H1 (cell line): ENCODE data around the gene PDZRN4. TPM values are rescaled to one million over a fixed set of nuclear protein-coding genes. Genes with fewer than 3 reads are reported as not detected.

Experiments used
- CTCF ChIA-PET: fragments of 300-600 bp; sonication (Branson Sonifier 250); formaldehyde crosslinking; loops from one replicate; lab custom pipeline; 2021; ENCODE audit not compliant: partially characterized antibody; lab: Charles Lee
- POLR2A ChIA-PET: fragments of 300-600 bp; sonication (Branson Sonifier 250); formaldehyde crosslinking; loops from one replicate; lab custom pipeline; 2021; ENCODE audit warnings: inconsistent platforms; ENCODE audit not compliant: partially characterized antibody; lab: Charles Lee
- DNase-seq, 2 experiments: peaks; one replicate each; pipeline versions ENCODE4 v3.0.0 to v3.0.0-alpha.2; 2010 to 2022; ENCODE audit warnings: low spot score in 2 of 2, low read depth in 1 of 2, mixed read lengths in 1 of 2
- FAIRE-seq: peaks from 2 replicates; lab custom pipeline; 2011; peaks lifted over from hg19 to GRCh38; lab: Jason Lieb, UNC
- H2AFZ ChIP-seq: 2 replicates; pipeline ENCODE4 v1.8.1; 2012; ENCODE audit warnings: low read length, inconsistent platforms
- H2AK5ac ChIP-seq: 2 replicates; pipeline ENCODE4 v1.6.1; 2013; ENCODE audit warnings: low read depth, low read length
- H2BK120ac ChIP-seq: replicated peaks from 2 replicates; pipeline ENCODE3; 2013; ENCODE audit warnings: low read depth, low read length, inconsistent platforms
- H2BK12ac ChIP-seq: 2 replicates; pipeline ENCODE4 v1.6.1; 2013; ENCODE audit warnings: low read depth, low read length
- H2BK15ac ChIP-seq: 2 replicates; pipeline ENCODE4 v1.6.1; 2013; ENCODE audit warnings: low read length
- H2BK20ac ChIP-seq: 2 replicates; pipeline ENCODE4 v1.6.1; 2013; ENCODE audit warnings: low read length
- H2BK5ac ChIP-seq: 2 replicates; pipeline ENCODE4 v1.6.1; 2013; ENCODE audit warnings: low read depth, low read length
- H3K14ac ChIP-seq: 2 replicates; pipeline ENCODE4 v1.6.1; 2013; ENCODE audit warnings: inconsistent platforms; ENCODE audit not compliant: insufficient read length
- H3K18ac ChIP-seq: 2 replicates; pipeline ENCODE4 v1.6.1; 2013; ENCODE audit warnings: low read length; ENCODE audit errors: extremely low read depth
- H3K23ac ChIP-seq: 2 replicates; pipeline ENCODE4 v1.6.1; 2013; ENCODE audit warnings: inconsistent platforms; ENCODE audit not compliant: insufficient read length
- H3K23me2 ChIP-seq: 2 replicates; pipeline ENCODE4 v1.6.1; 2013; ENCODE audit warnings: low read depth, low read length
- H3K27ac ChIP-seq: 2 replicates; pipeline ENCODE4 v1.6.1; 2011; ENCODE audit warnings: low read depth, low read length, inconsistent platforms
- H3K27me3 ChIP-seq, 4 experiments: replicated peaks in 1 of 4; 1 replicate in 1 of 4; 2 replicates in 3 of 4; pipeline versions ENCODE4 v1.6.1 to v1.8.1; 2011 to 2013; ENCODE audit warnings: low read length in 3 of 4, mild to moderate bottlenecking in 3 of 4, inconsistent platforms in 2 of 4, mixed read lengths in 2 of 4, moderate library complexity in 1 of 4; ENCODE audit not compliant: control insufficient read depth in 3 of 4, insufficient read depth in 3 of 4; ENCODE audit errors: extremely low read depth in 1 of 4
- H3K36me3 ChIP-seq, 4 experiments: 2 replicates each; pipeline versions ENCODE4 v1.6.1 to v1.8.1; 2011 to 2013; ENCODE audit warnings: mild to moderate bottlenecking in 4 of 4, low read length in 3 of 4, moderate library complexity in 2 of 4, control low read depth in 1 of 4, inconsistent platforms in 1 of 4; ENCODE audit not compliant: insufficient read depth in 4 of 4, control insufficient read depth in 2 of 4
- H3K4ac ChIP-seq: replicated peaks from 2 replicates; pipeline ENCODE3; 2013; ENCODE audit warnings: low read length, low read depth, mixed read lengths, inconsistent platforms; ENCODE audit not compliant: insufficient read length
- H3K4me1 ChIP-seq, 4 experiments: replicated peaks in 1 of 4; 1 replicate in 1 of 4; 2 replicates in 3 of 4; pipeline versions ENCODE4 v1.6.1 to v1.8.1; 2011 to 2013; ENCODE audit warnings: low read length in 3 of 4, inconsistent platforms in 2 of 4, mixed read lengths in 1 of 4; ENCODE audit not compliant: insufficient read depth in 4 of 4, control insufficient read depth in 3 of 4
- H3K4me2 ChIP-seq, 2 experiments: 2 replicates each; pipeline versions ENCODE4 v1.6.1 to v1.8.1; 2011 to 2013; ENCODE audit warnings: low read depth in 2 of 2, low read length in 2 of 2, control low read depth in 1 of 2, inconsistent platforms in 1 of 2, mild to moderate bottlenecking in 1 of 2; ENCODE audit not compliant: insufficient read depth in 1 of 2
- H3K4me3 ChIP-seq, 4 experiments: fragments of 200-600, 300-600 bp in 1 of 4; sonication (generic), shearing (Covaris generic), sonication (Bioruptor Twin) in 1 of 4; 2 replicates each; pipeline versions ENCODE4 v1.5.1 to v1.8.1; 2011 to 2016; ENCODE audit warnings: low read length in 4 of 4, low read depth in 3 of 4, control low read depth in 2 of 4, inconsistent platforms in 2 of 4, mild to moderate bottlenecking in 2 of 4, mixed read lengths in 1 of 4, moderate library complexity in 1 of 4; ENCODE audit not compliant: insufficient read depth in 2 of 4; ENCODE audit errors: extremely low read depth in 1 of 4
- H3K56ac ChIP-seq: replicated peaks from 2 replicates; pipeline ENCODE3; 2013; ENCODE audit warnings: low read depth, mild to moderate bottlenecking, mixed read lengths, low read length, inconsistent platforms; ENCODE audit not compliant: insufficient read length
- H3K79me1 ChIP-seq: 2 replicates; pipeline ENCODE4 v1.6.1; 2013; ENCODE audit warnings: low read depth, low read length, control low read depth
- H3K79me2 ChIP-seq, 2 experiments: 2 replicates each; pipeline versions ENCODE4 v1.6.1 to v1.8.1; 2012 to 2013; ENCODE audit warnings: low read length in 2 of 2, mild to moderate bottlenecking in 2 of 2, inconsistent platforms in 1 of 2; ENCODE audit not compliant: insufficient read depth in 2 of 2, control insufficient read depth in 1 of 2
- H3K9ac ChIP-seq, 4 experiments: replicated peaks in 1 of 4; 1 replicate in 1 of 4; 2 replicates in 3 of 4; pipeline versions ENCODE4 v1.6.1 to v1.8.1; 2011 to 2013; ENCODE audit warnings: low read depth in 3 of 4, low read length in 3 of 4, control low read depth in 2 of 4, mild to moderate bottlenecking in 2 of 4, moderate library complexity in 2 of 4, inconsistent platforms in 1 of 4; ENCODE audit errors: extremely low read depth in 1 of 4
- H3K9me3 ChIP-seq, 2 experiments: 2 replicates each; pipeline versions ENCODE4 v1.6.1 to v1.8.1; 2012 to 2013; ENCODE audit warnings: mild to moderate bottlenecking in 2 of 2, moderate library complexity in 2 of 2, control low read depth in 1 of 2, inconsistent platforms in 1 of 2, low read depth in 1 of 2, low read length in 1 of 2, mixed read lengths in 1 of 2; ENCODE audit not compliant: insufficient read depth in 2 of 2
- H4K20me1 ChIP-seq, 2 experiments: replicated peaks in 1 of 2; 2 replicates each; pipeline versions ENCODE3 to v1.8.1; 2011 to 2013; ENCODE audit warnings: inconsistent platforms in 2 of 2, low read length in 2 of 2, mild to moderate bottlenecking in 1 of 2; ENCODE audit not compliant: insufficient read depth in 2 of 2, control insufficient read depth in 1 of 2
- H4K5ac ChIP-seq: 2 replicates; pipeline ENCODE4 v1.6.1; 2013; ENCODE audit warnings: low read length, low read depth, mixed read lengths, inconsistent platforms; ENCODE audit not compliant: insufficient read length
- H4K8ac ChIP-seq: 2 replicates; pipeline ENCODE4 v1.8.0; 2013; ENCODE audit warnings: mild to moderate bottlenecking, moderate library complexity, low read length, inconsistent platforms; ENCODE audit not compliant: insufficient read depth; ENCODE audit errors: extremely low read depth
- H4K91ac ChIP-seq: replicated peaks from 2 replicates; pipeline ENCODE3; 2013; ENCODE audit warnings: low read length, mixed read lengths, inconsistent platforms; ENCODE audit not compliant: insufficient read length
- CBX8 ChIP-seq: fragments of 300-800, 300-1000 bp; sonication (generic); IDR thresholded peaks from 2 replicates; pipeline ENCODE4 v1.7.1; 2016; ENCODE audit warnings: low read depth, low read length, borderline replicate concordance
- HDAC6 ChIP-seq: IDR thresholded peaks from one replicate; pipeline ENCODE4 v1.7.1; 2012; ENCODE audit warnings: low read depth, mild to moderate bottlenecking, inconsistent platforms, low read length, moderate library complexity
- NRF1 ChIP-seq: IDR thresholded peaks from 2 replicates; pipeline ENCODE4 v1.6.1; 2011; ENCODE audit warnings: mild to moderate bottlenecking, low read depth, low read length, improper control_type of control experiment
- PHF8 ChIP-seq: fragments of 200-600 bp; sonication (generic); conservative IDR thresholded peaks from 2 replicates; pipeline ENCODE4 v1.7.1; 2012; ENCODE audit warnings: low read depth, mild to moderate bottlenecking, inconsistent platforms, low read length, moderate library complexity
- RNF2 ChIP-seq: fragments of 200-900, 300-1000 bp; sonication (generic); IDR thresholded peaks from 2 replicates; pipeline ENCODE4 v1.7.1; 2016; ENCODE audit warnings: borderline replicate concordance, low read depth, mild to moderate bottlenecking, antibody characterized with exemption, low read length; ENCODE audit not compliant: poor library complexity, severe bottlenecking; ENCODE audit errors: missing control alignments
- TAF7 ChIP-seq: optimal IDR thresholded peaks from 2 replicates; pipeline ENCODE3; 2011; ENCODE audit warnings: low read depth, mild to moderate bottlenecking, inconsistent platforms, low read length, moderate library complexity, borderline replicate concordance
- TBP ChIP-seq: IDR thresholded peaks from 2 replicates; pipeline ENCODE4 v1.6.1; 2011; ENCODE audit warnings: low read depth, low read length, improper control_type of control experiment
- WGBS, 2 experiments: shearing (Covaris generic) in 1 of 2; methylation state at CpG; one replicate each; pipeline versions ENCODE4 v1.1.6 to v1.1.7; 2013 to 2015; ENCODE audit warnings: low lambda C conversion rate in 2 of 2, mixed read lengths in 2 of 2, inconsistent platforms in 1 of 2, low coverage in 1 of 2, missing lambda C conversion rate in 1 of 2; ENCODE audit not compliant: insufficient replicate concordance in 2 of 2, insufficient coverage in 1 of 2, insufficient read length in 1 of 2; ENCODE audit errors: extremely low coverage in 1 of 2, missing lambda C conversion rate in 1 of 2; 5-methylcytosine and 5-hydroxymethylcytosine counted together
- polyA plus RNA-seq, 7 experiments: library from polyadenylated mRNA; depleted of rRNA in 3 of 7; stranded (reverse) in 5 of 7; unstranded in 2 of 7; fragments of >200 nt in 5 of 7; fragments of 200-250 nt in 2 of 7; gene quantifications; 1 replicate in 5 of 7; 2 replicates in 1 of 7; 4 replicates in 1 of 7; pipeline versions ENCODE4 v1.2.1 to v1.2.3, GENCODE V29; 2011 to 2013; ENCODE audit warnings: missing spikeins in 2 of 7, mixed read lengths in 2 of 7
- total RNA-seq: library from RNA; stranded (reverse); fragmentation: NEBNext Ultra II Directional; extraction: Animal tissue kit (Norgen Biotek cat#: 25700); gene quantifications from 2 replicates; pipeline ENCODE4 v1.2.1, GENCODE V29; 2021

PDZRN4 gene
- total and polyA plus RNA-seq, 2 of the 8 experiments (the other 6 are each of a cell fraction or from before 2014, with no cell fraction given) = not detected

GRCh38 chr12:41205070-41205709 is 17.1 kb downstream of the PDZRN4 start:
- H4K20me1 ChIP-seq = no peaks in the 10 kb centered on the region
- no peak overlapping the region for H2BK20ac ChIP-seq
- H3K23me2 ChIP-seq = no peaks in the 10 kb centered on the region
- H2BK15ac ChIP-seq = no peak overlapping the region
- no peak overlapping the region for H4K91ac ChIP-seq
- no peak overlapping the region for H3K23ac ChIP-seq
- no peak overlapping the region for H3K4me3 ChIP-seq
- no peak overlapping the region for H3K4me2 ChIP-seq
- no peaks in the 10 kb centered on the region for H3K9me3 ChIP-seq
- H3K27me3 ChIP-seq = no peaks in the 10 kb centered on the region
- no peaks in the 10 kb centered on the region for H3K36me3 ChIP-seq
- no peak overlapping the region for H2BK12ac ChIP-seq
- TF ChIP-seq HDAC6 (no peak), TBP (no peak), TAF7 (no peak), CBX8 (no peak), NRF1 (no peak), PHF8 (no peak), RNF2 (no peak)
- no peak overlapping the region for H2BK5ac ChIP-seq
- no peak overlapping the region for H3K27ac ChIP-seq
- 72% methylated on average over 4 of the region's 4 CpGs; no CpG with 5 or more reads in 1 of the 2 experiments for WGBS, 2 experiments
- H4K8ac ChIP-seq = no peak overlapping the region
- no peak overlapping the region for H3K14ac ChIP-seq
- no peaks in the 10 kb centered on the region for H3K79me1 ChIP-seq
- no peak overlapping the region for H2BK120ac ChIP-seq
- peaks cover 0 to 2% (median 0%) of the 10 kb centered on the region in 4 experiments; a peak in 2 of 7 replicates for H3K4me1 ChIP-seq
- H3K18ac ChIP-seq = no peak overlapping the region
- no peak overlapping the region for H2AK5ac ChIP-seq
- H4K5ac ChIP-seq = no peak overlapping the region
- H3K56ac ChIP-seq = no peak overlapping the region
- H3K4ac ChIP-seq = no peak overlapping the region
- no peak overlapping the region for H2AFZ ChIP-seq
- H3K79me2 ChIP-seq = no peaks in the 10 kb centered on the region
- POLR2A ChIA-PET = no interaction called here
- no peak for DNase-seq
- FAIRE-seq = no peak
- H3K9ac ChIP-seq = no peak overlapping the region
- CTCF ChIA-PET = interaction anchor here (0.9 to 2.0 kb wide), 2 partner anchors 15 to 20 kb away, joined by 3 to 6 read pairs; no protein-coding TSS in a partner anchor
